Neural progenitor cell (in vitro differentiated cells): ENCODE results near the gene CENPX.

Experiments used
- EZH2phosphoT487 ChIP-seq: fragments of 200-600 bp; sonication (generic); IDR thresholded peaks from 2 replicates; pipeline ENCODE4 v1.6.1; 2017; ENCODE audit warnings: antibody characterized with exemption
- TF ChIP-seq, protein P1 (sequence below): fragments of 200-600 bp; sonication (generic); IDR thresholded peaks from 2 replicates; pipeline ENCODE4 v1.5.1; 2017; ENCODE audit warnings: antibody characterized with exemption, mild to moderate bottlenecking

DNA sequence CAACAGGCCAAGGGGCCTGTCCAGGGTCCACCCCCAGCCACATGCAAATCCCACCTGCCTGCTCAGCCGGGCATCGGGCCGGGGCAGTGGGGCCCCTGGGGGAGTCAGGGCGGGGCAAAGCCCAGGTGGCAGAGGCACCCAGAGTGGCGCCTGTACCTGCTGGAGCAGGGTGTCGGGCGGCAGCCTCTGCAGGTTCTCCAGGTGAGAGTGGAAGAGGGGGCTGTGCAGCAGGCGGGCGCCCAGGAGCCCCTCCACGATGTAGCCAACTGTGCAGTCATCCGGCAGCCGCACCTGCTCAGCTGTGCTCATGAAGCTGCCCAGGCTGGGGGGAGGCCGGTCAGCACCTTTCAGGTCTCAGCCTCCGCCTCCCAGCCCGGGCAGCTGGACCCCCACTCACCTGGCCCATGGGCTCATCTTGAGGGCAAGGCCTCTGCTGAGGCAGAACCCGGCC lies 26.9 kb upstream of the CENPX start:
- TF ChIP-seq, protein P1, sequence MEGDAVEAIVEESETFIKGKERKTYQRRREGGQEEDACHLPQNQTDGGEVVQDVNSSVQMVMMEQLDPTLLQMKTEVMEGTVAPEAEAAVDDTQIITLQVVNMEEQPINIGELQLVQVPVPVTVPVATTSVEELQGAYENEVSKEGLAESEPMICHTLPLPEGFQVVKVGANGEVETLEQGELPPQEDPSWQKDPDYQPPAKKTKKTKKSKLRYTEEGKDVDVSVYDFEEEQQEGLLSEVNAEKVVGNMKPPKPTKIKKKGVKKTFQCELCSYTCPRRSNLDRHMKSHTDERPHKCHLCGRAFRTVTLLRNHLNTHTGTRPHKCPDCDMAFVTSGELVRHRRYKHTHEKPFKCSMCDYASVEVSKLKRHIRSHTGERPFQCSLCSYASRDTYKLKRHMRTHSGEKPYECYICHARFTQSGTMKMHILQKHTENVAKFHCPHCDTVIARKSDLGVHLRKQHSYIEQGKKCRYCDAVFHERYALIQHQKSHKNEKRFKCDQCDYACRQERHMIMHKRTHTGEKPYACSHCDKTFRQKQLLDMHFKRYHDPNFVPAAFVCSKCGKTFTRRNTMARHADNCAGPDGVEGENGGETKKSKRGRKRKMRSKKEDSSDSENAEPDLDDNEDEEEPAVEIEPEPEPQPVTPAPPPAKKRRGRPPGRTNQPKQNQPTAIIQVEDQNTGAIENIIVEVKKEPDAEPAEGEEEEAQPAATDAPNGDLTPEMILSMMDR: no peak
- no peak for TF ChIP-seq EZH2phosphoT487
